Measurements from ENCODE around the gene ICAM3. TPM values are rescaled to one million over a fixed set of nuclear protein-coding genes. Genes with fewer than 3 reads are reported as not detected.

Gene ICAM3
- total RNA-seq, 1 donor from 2014 or later, result 10.0 TPM

- Mint-ChIP-seq H3K4me1 (peaks cover 16% of the 10 kb centered on the region), H3K4me3 (no peak overlapping the region), H3K27ac (ENCODE audit: unreplicated experiment) (no peak overlapping the region), H3K36me3 (ENCODE audit: low read depth) (peaks cover 13% of the 10 kb centered on the region), H3K9me3 (no peaks in the 10 kb centered on the region), H3K27me3 (ENCODE audit: low read depth) (no peaks in the 10 kb centered on the region)
- DNase-seq (ENCODE audit: low read depth, low spot score), result no peak
- TF ChIP-seq, protein P1, sequence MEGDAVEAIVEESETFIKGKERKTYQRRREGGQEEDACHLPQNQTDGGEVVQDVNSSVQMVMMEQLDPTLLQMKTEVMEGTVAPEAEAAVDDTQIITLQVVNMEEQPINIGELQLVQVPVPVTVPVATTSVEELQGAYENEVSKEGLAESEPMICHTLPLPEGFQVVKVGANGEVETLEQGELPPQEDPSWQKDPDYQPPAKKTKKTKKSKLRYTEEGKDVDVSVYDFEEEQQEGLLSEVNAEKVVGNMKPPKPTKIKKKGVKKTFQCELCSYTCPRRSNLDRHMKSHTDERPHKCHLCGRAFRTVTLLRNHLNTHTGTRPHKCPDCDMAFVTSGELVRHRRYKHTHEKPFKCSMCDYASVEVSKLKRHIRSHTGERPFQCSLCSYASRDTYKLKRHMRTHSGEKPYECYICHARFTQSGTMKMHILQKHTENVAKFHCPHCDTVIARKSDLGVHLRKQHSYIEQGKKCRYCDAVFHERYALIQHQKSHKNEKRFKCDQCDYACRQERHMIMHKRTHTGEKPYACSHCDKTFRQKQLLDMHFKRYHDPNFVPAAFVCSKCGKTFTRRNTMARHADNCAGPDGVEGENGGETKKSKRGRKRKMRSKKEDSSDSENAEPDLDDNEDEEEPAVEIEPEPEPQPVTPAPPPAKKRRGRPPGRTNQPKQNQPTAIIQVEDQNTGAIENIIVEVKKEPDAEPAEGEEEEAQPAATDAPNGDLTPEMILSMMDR (conservative IDR thresholded peaks at IDR 0.05), result no peak
Observed at GRCh38 chr19:10356431-10356830, 17.0 kb upstream of the ICAM3 start.

- H3K27ac Mint-ChIP-seq (ENCODE audit: unreplicated experiment), result no peak overlapping the region
- TF ChIP-seq, protein P1 (conservative IDR thresholded peaks at IDR 0.05), result no peak
- peak; percentile 68 for DNase-seq (ENCODE audit: low read depth, low spot score)
- H3K27me3 Mint-ChIP-seq (ENCODE audit: low read depth), result no peaks in the 10 kb centered on the region
- peaks cover 16% of the 10 kb centered on the region for H3K4me1 Mint-ChIP-seq
- H3K9me3 Mint-ChIP-seq, result no peaks in the 10 kb centered on the region
- no peak overlapping the region for H3K4me3 Mint-ChIP-seq
- H3K36me3 Mint-ChIP-seq (ENCODE audit: low read depth), result peaks cover 13% of the 10 kb centered on the region
Observed at GRCh38 chr19:10353793-10354391, 14.5 kb upstream of the ICAM3 start.

GRCh38 chr19:10352764-10353671 is 13.6 kb upstream of the ICAM3 start:
- TF ChIP-seq, protein P1 (conservative IDR thresholded peaks at IDR 0.05), result no peak
- Mint-ChIP-seq H3K9me3 (no peaks in the 10 kb centered on the region), H3K4me3 (peak overlapping the region; percentile 49), H3K27me3 (ENCODE audit: low read depth) (no peaks in the 10 kb centered on the region), H3K27ac (ENCODE audit: unreplicated experiment) (peak overlapping the region; percentile 19), H3K4me1 (peaks cover 16% of the 10 kb centered on the region), H3K36me3 (ENCODE audit: low read depth) (peaks cover 13% of the 10 kb centered on the region)
- DNase-seq (ENCODE audit: low read depth, low spot score), result peak; percentile 59

GRCh38 chr19:10346509-10346908 is 7.1 kb upstream of the ICAM3 start:
- H3K4me3 Mint-ChIP-seq, result no peak overlapping the region
- no peaks in the 10 kb centered on the region for H3K9me3 Mint-ChIP-seq
- no peaks in the 10 kb centered on the region for H3K4me1 Mint-ChIP-seq
- DNase-seq (ENCODE audit: low read depth, low spot score), result no peak
- no peak overlapping the region for H3K27ac Mint-ChIP-seq (ENCODE audit: unreplicated experiment)
- no peaks in the 10 kb centered on the region for H3K27me3 Mint-ChIP-seq (ENCODE audit: low read depth)
- TF ChIP-seq, protein P1 (conservative IDR thresholded peaks at IDR 0.05), result no peak
- no peaks in the 10 kb centered on the region for H3K36me3 Mint-ChIP-seq (ENCODE audit: low read depth)

DNA sequence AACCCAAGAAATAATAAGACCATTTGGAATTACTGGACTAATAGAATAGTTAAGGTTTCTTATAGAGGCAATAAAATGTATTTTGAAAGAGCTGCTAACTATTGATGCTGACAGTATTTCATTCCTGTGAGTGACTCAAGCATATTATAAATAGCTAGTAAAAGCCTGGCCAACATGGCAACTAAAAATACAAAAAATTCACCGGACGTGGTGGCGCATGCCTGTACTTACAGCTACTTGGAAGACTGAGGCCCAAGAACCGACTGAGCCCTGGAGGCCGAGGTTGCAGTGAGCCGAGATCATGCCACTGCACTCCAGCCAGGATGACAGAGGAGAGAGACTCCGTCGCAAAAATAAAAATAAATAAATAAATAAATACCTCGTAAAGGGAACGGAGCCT is 5.4 kb upstream of the ICAM3 start:
- TF ChIP-seq, protein P1 (conservative IDR thresholded peaks at IDR 0.05), result no peak
- H3K36me3 Mint-ChIP-seq (ENCODE audit: low read depth), result no peaks in the 10 kb centered on the region
- no peak overlapping the region for H3K4me3 Mint-ChIP-seq
- H3K9me3 Mint-ChIP-seq, result no peaks in the 10 kb centered on the region
- no peak for DNase-seq (ENCODE audit: low read depth, low spot score)
- no peaks in the 10 kb centered on the region for H3K27me3 Mint-ChIP-seq (ENCODE audit: low read depth)
- H3K4me1 Mint-ChIP-seq, result no peaks in the 10 kb centered on the region
- H3K27ac Mint-ChIP-seq (ENCODE audit: unreplicated experiment), result no peak overlapping the region
